GM19324 (cell line): ENCODE results near the gene PRKAR1B.

Experiments used
- ATAC-seq: cut with Tn5 transposase; IDR thresholded peaks from one replicate; pipeline ENCODE4 v1.9.1; 2021; ENCODE audit warnings: mild to moderate bottlenecking, moderate library complexity; ENCODE audit not compliant: unreplicated experiment, low FRiP score

Gene PRKAR1B

DNA sequence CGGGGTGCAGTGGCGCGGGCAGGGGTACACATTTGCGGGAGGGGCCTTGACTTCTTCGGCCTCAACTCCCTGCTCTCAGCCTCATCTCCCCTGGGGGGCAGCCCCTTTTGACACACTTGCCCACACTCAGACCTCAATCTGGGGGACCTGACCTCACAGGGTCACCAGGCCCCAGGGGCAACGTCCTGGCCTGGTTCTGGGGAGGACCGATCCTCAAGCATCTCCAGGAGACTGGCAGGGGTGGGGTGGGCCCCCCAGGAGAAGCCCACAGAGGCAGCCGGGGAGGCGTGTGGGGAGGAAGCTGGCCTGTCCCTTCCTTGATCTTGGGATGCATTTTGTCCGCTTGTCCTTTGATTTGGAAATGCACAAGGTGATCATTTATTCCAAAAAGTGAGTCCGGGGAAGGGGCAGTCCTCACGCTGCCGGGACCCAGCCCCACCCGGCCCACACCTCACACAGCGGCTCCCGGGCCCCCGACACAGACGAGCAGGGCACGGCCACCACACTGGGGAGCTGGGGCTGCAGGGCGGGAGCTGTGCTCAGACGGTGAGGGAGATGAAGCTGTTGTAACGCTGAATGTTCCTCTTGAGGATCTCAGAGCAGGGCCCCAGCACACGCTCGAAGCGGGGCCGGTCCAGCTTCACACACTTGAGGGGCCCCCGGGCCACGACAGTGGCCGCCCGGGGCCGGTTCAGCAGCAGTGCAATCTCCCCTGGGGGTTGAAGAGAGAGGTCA lies 177.0 kb downstream of the PRKAR1B start:
- ATAC-seq = no peak

- ATAC-seq = no peak
These were observed 177.8 kb downstream of the PRKAR1B start for GRCh38 chr7:549066-549890.

DNA sequence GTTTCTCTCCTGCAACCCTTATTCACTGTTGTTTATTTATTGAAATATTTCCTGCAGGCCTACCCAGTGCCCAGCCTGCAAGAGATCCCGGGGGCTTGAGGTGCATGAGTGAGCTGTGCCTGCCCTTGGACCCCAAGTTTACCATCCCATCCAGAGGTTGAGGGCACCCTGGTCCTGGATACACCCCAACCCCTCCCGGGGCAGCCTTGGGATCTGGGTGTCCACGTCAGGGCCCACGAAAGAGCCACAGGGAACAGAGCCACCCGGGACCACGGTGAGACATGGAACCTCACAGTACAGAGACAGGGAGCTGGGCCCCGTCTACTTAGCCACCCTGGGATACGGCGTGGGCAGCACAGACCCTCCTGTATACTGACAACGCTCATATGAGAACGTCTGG lies 178.7 kb downstream of the PRKAR1B start:
- no peak for ATAC-seq

GRCh38 chr7:545470-545869 lies 181.6 kb downstream of the PRKAR1B start:
- ATAC-seq = no peak

- ATAC-seq = no peak
These were observed 182.5 kb downstream of the PRKAR1B start for GRCh38 chr7:544338-545221.

- no peak for ATAC-seq
These were observed 183.4 kb downstream of the PRKAR1B start for GRCh38 chr7:543501-544337.

- ATAC-seq = no peak
These were observed 184.2 kb downstream of the PRKAR1B start for GRCh38 chr7:542713-543500.

- no peak for ATAC-seq
These were observed 184.9 kb downstream of the PRKAR1B start for GRCh38 chr7:542131-542712.

DNA sequence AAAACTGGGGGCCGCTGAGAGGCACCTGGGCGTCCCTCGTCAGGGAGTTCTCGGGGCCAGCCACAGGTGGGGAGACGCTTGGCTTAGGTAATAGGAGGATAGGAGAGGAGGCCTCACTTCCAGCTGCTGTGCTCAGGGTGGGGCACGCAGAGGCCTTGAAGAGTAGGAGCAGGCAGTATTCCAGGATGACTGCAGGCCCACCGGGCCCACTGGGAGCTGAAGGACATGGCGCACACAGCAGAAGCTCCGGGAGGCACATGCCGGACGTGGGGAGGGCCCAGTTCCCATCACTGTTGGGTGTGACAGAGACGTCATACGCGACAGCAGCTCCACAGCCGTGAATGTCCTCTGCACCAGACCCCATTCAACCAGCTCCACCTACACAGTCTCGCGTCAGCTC lies 185.4 kb downstream of the PRKAR1B start:
- ATAC-seq = no peak

GRCh38 chr7:540997-541396 lies 186.1 kb downstream of the PRKAR1B start:
- ATAC-seq = no peak

GRCh38 chr7:540579-540978 lies 186.5 kb downstream of the PRKAR1B start:
- no peak for ATAC-seq

DNA sequence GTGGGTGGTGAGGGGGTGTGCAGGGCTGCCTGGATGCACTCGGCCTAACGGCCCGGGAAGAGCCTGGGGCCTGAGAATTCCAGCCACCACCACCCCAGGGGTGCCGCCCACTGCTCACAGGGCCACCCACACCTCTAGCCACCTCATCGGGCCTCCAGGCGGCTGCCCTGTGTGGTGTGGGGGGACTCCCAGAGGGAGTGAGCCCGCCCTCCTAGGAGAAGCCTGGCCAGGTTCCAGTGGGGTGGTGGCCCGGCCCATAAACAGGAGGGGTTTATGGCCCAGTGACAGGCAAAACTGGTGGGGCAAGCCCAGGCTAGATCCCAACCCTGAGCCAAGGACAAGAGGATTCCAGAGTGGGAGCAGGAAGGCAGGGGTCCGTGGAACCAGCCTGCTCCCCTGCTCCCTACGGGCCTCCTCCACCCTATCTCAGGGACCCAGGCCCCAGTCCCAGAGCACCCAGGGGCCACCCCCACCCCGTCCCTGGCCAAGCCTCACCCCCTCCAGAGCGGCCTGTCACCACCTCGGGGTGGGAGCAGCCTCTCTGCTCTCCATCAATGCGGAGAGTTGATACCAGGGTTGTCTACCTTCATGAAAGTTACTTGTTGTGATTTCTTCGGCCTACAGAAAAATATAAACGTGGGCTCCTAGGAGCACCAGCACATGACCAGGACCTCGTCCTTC lies 187.2 kb downstream of the PRKAR1B start:
- no peak for ATAC-seq

DNA sequence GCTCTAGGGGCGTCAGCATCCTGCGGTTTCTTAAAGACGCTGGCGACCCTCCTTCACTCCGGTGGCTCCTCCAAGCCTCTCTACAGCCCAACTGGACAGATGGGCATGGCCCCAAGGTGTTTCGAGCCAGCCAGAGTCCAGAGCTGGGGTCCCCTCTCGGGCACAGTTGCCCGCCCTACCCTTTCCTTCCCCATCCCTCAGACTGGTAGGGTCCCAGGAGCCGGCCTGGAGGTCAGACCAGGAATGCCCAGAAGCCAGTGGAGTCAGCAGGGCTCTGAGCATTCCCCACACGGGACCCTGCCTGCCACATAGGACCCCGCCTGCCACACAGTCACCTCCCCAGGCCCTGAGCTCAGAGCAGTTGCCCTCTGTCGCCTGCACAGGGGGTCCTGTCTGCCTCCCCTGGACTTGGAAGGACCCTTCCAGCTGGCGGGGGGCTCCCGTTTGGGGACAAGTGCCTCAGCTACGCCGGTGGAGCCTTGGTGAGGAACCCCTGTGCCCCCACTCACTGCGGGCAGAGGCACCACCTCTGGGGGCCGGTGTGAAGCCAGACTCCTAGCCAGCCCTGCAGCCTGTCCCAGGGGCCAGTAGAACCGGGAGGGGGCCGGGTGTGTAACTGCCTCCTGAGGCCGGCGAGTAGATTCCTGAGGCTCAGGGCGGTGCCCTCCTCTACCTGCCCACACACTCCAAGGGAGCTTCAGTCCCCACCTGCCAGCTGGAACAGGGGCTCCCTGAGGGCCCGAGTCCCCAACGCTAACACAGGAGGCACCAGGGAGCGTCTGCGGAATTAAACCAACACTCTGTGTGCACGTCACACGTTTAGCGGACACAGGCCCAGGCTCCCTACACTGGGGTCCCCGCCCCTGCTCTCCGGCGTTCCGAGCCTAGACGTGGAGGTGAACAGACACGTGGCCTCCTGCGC lies 188.1 kb downstream of the PRKAR1B start:
- ATAC-seq = no peak

DNA sequence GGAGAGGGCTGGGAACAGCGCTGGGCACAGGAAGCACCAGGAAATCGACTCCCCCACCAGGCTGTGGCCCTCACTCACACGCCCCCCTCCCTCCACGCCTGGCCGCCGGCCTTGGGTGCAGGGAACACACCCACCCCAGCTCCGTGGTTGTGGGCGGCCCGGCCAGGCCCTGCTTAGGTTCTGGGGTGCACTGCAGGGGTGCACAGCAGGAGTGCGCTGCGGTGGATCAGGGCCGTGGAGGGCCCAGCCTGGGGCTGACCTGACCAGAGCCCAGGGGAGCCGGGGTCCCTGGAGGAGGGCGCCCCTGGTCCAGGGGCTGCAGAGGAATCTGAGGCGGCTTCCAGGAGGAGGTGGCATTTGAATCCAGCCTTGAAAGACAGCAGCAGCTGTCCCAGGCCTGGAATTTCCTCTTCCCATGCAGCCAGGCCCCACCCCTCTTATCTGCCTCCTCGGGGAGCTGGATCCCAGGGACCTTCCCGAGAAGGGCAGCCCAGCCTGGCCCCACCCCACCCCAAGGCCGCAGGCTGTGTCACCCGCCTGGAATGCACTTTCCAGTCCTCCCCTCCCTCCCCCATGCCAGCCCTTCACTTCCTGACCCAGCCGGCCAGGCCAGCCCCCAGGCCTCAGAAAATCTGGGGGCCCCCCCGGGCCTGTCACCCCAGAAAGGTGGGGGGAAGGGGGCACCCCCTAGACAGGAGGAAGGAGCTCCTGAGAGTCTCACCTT lies 189.0 kb downstream of the PRKAR1B start:
- no peak for ATAC-seq

GRCh38 chr7:536231-536630 lies 190.8 kb downstream of the PRKAR1B start:
- no peak for ATAC-seq

- no peak for ATAC-seq
These were observed 192.1 kb downstream of the PRKAR1B start for GRCh38 chr7:534959-535358.

DNA sequence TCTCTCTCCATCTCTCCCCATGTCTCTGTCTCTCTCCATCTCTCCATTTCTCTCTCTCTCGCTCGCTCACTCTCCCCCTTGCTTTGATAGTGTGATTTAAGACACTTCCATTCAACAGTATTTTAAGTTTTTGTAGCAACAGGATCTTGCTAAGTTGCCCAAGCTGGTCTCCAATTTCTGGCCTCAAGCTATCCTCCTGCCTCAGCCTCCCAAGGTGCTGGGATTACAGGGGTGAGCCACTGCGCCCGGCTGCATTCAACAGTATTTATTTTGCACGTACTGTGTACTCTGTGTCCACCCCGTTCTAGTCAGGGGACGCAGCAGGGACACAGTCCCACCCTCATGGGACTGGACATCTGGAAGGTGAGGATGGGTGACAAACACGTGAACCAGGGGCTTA lies 193.0 kb downstream of the PRKAR1B start:
- no peak for ATAC-seq
